Fibroblast of skin of left quadriceps (primary cell): ENCODE data around the gene CARD19.
A peak's percentile ranks its signal among the peaks of the same experiment; 100 is the strongest.
"Not testable (repeated sequence)": the region's sequence is repeated elsewhere in the genome, so short reads cannot be mapped to it uniquely, and the experiment has no call there.

ENCODE experiments used
- DNase-seq, 2 experiments: peaks; one replicate each; pipeline ENCODE4 v3.0.0-alpha.2; 2013; ENCODE audit warnings: low read depth in 2 of 2

The CARD19 gene

GRCh38 chr9:93088656-93089015, 7.4 kb upstream of the CARD19 start:
- DNase-seq: no peak

DNA sequence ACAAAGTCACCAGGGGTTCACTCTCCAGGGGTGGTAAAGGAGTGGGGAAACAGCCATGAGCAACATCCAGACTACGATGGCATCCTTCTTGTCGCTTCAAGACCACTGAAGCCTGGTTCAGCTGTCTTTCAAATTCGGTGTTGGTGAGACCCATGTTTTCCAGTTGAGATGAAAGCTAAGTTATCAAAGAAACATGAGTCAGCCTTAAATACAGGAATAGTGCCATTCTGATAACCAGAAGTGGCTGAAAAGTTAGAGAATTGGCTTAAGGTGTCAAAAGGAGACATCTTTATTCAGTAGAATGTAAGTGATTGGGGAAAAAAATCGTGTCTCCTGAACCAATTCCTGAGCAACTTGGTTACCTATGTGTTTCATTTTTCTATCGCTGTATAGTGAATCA, 7.0 kb upstream of the CARD19 start:
- no peak for DNase-seq

DNA sequence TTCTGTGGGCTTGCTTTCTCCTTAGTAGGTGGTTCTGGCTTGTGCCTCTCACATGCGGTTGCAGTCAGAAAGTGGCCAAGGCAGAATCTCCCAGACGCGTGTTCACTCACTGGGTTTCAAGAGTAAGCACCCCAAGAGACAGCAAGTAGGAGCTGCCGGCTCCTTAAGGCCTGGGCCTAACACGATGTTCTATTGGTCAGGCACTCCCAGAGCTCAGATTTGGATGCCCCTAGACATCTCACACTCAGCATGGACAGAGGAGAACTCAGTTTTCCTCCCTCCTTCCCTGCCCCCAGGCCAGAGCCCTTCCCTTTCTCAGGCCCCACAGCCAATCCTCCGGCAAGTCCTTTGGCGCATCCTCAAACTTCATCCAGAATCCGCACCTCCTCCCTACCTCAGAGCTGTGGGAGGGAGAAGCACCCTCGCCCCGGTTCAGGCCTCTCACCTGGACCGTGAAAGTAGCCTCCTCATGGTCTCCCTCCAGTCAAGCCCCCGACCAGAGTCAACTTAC, 6.5 kb upstream of the CARD19 start:
- no peak for DNase-seq

GRCh38 chr9:93090091-93090655, 5.8 kb upstream of the CARD19 start:
- DNase-seq: no peak

DNA sequence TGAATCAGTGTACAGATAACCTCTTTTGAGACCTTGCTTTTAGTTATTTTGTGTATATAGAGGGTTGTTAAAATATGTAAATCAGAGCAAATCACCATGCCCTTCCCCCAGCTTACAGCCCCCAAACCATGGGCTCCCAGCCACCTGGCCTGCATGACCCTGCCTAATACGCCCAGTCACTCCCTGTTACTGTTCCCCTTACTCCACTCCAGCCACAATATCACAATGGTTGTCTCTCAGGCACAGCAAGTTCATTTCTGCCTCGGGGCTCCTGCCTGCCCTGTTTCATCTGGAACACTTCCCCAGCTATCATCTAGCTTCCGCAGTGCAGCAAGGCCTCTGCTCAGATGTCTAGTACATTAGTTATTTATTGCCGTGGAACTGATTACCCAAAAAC, 5.0 kb upstream of the CARD19 start:
- DNase-seq: no peak

DNA sequence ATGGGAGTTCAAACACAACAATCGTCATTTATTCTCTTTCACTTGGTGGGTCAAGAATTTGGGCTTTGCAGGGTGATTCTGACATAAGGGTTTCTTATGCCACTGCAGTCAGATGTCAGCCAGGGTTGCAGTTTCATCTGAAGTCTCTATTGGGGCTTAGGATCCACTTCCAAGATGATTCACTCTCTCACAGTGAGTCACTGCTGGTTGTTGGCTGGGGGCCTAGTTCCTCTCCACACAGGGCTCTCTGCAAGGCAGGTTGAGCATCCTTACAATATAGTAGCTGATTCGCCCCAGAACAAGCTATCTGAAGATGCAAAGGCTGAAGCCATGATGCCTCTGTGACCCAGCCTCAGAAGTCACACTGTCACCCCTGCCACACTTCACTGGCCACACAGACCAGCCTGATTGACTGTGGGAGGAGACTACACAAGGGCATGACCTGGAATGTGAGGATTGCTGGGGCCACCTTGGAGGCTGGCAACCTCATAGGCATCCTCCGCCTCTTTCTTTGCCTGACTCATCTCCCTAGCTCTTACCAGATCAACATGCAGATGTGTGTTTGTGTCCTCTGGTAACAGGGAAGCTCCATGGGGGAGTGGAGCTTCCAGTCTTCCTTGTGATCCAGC, 4.5 kb upstream of the CARD19 start:
- DNase-seq: peak; percentile 45 to 46

DNA sequence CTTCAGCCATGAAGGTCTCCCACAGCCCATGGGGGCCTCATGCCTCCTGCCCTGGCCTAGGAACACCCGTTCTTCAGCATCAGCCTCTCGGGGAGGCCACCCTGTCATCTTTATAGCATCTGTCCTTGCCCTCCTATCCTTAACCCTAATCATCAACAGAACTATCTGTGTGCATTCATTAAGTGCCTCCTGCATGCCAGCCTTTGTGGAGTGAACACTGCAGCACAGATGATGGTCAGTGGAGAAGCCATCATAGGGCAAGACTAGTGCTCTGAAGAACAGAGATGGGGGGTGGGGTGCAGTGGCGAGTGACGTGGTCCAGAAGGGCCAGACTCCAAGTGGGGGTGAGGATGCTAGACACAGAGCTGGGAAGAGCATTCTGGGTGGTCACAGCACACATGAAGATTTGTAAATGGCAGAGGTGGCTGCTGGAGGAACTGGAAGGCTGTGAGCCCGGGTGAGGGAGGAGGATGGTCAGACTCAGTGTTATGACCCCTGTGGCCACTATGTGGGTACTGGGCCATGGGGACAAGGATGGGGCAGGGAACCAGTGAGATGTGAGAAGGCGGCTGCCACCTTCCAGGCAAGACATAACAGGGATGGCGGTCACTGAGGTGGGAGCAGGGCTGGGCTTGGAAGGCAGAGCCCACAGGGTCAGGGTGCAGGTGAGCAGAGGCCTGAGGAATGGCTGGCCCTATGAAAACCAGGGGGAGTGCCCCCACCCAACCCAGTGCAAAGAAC, 3.6 kb upstream of the CARD19 start:
- no peak for DNase-seq

- no peak for DNase-seq
These were observed 2.7 kb upstream of the CARD19 start for GRCh38 chr9:93093127-93093876.

DNA sequence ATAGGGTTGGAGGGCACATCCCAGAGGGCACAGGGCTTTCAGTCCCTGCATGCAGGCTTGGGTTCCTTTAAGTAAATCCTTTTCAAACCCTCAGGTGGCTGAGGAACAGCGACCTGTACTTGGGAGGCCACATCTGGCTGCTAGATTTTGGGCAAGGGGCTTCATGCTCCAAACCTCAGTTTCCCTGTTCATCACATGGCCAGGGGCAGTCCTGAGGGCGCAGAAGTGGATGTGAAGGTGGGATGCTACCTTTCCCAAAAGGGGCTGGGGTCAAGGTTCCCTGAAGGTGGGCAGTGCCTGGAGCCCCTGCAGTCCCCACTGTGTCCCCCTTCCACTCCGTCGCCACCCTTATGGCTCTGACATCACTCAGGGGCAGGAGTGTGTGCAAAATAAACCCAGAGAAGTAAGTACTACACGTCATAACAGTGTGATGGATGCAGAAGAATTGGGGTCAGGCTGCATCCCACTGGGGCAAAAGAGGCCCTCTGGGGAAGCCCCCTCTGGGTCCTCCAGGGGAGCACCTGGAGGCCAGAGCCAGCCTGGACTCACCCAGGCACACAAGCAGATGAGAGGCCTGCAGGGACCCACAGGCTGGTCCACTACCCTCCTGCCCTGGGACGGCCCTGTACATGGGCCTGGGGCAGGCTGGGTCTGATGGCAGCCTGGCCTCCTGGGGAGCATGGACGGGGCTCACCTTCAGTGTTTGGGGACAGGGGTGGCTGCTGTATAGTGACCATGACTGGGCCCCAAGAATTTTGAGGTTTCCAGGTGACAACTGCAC, 1.9 kb upstream of the CARD19 start:
- DNase-seq: no peak

DNA sequence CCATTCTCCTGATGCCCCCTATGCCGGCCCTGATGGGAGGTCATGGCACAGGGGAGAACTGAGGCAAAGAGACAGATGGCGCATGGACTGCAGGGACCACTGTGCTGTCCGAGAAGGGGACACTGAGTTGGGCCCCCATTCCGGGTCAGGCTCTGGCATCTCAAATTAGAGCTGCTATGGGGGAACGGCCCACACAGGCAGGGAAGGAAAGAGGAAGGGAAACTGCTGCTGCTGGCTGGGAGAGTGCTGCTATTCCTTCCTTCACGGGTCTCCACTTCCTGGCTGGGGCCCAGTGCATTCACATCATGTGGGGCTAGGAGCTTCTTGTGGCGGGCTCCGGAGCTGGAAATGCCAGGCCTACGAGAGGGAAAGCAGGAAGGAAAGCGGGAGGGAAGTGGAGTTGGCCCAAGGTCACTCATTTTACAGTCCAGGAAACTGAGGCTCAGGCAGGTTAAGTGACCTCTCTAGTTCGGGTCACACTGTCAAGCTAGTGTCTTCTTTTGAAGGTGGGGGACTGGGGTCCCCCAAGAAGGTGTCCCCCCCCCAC, 1.3 kb upstream of the CARD19 start:
- DNase-seq: no peak

DNA sequence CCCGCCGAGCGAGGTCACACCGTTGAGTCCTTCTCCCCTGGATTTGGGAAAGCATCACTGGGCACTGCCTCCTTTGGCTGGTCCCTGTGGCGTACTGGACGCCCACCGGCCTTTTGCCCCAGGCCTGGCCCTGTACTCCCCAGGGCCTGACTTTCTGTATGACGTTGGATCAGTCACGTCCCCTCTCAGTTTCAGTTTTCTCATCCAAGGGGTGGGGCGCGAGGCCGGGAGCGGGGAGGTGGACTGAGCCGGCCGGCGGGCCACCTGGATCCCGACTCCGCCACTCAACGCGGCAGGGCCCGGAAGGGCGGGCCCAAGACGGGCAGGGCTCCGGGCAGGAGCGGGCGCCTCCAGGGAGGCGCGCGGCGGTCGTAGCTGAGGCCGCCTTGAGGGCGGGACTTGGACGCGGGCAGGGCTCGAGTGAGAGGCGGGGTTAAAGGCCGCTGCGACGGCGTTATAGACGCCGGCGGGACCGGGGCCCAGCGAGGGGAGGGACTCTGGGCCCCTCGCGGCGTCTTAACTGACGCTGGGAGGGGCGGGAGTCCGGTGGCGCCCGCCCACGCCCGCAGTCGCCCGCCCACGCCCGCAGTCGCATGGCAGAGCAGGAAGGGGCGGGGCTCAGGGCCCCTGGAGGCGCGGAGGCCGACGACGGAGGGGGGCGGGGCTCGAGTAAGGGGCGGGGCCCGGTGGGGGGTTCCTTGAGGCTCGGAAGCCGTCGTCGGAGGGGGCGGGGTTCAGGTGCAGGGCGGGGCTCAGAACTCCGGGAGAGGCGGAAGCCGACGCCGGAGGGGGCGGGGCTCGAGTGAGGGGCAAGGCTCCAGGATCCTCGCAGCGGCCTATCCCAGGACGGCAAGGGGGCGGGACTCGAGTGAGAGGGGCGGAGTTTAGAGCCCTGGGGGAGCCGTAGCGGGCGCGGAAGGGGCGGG, 549 bp upstream of the CARD19 start:
- DNase-seq: peak; percentile 95 to 97

- DNase-seq: no peak
These were observed 880 bp downstream of the CARD19 start for GRCh38 chr9:93096811-93097382.

- DNase-seq: no peak
These were observed 1.6 kb downstream of the CARD19 start for GRCh38 chr9:93097511-93098201.

- DNase-seq: peak; percentile 80
These were observed 2.4 kb downstream of the CARD19 start for GRCh38 chr9:93098236-93098946.

DNA sequence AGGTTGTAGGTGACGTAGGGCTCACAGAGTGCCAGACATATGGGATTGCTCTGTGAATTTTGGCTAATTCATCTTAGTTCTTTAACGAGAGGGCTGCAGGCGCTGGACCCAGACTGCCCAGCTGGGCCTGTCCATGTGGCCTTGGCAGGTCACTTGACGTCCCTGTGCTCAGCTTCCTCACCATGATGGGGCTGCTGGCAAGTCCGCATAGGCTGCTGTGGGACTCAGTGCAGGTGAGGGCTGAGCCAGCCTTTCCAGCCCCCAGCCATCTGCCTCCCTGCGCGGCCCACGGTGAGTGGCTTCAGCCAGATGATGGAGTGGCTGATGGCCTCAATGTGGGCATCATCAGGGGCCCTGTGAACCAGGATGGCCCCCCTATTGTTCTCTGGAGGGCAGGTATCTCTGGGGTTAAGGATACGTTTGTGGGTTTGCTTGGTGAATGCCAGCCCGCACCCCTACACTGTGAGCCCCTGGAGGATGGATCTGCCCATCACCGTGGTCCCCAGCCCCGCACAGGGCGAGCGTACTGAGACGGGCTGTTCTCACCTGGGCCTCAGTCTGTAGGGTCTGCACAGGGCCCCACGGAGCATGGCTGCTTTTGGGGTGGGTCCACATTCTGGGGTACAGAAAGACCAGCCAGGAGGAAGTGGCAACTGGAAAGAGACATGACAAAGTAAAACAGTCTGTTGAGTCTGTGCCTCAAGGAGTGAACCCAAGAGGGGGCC, 3.7 kb downstream of the CARD19 start:
- DNase-seq: no peak

GRCh38 chr9:93100276-93100636, 4.2 kb downstream of the CARD19 start:
- no peak for DNase-seq

- DNase-seq: not testable (repeated sequence)
These were observed 5.1 kb downstream of the CARD19 start for GRCh38 chr9:93101086-93101485.

DNA sequence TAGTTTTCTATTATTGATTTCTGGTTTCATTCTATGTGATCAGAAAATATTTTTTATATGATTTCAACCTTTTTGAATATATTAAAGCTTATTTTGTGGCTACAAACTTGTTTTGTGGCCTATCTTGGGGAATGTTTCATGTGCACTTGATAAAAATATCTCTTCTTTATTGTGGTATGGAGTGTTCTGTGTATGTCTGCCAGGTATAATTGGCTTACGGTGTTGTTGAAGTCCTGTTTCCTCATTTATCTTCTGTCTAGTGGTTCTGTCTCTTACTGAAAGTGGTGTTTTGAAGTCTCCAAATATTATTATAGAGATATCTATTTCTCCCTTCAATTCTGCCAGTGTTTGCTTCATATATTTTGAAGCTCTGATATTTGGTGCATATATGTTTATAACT, 9.6 kb downstream of the CARD19 start:
- DNase-seq: no peak
